ENCODE data around the gene MRPL14.

MRPL14 gene

DNA sequence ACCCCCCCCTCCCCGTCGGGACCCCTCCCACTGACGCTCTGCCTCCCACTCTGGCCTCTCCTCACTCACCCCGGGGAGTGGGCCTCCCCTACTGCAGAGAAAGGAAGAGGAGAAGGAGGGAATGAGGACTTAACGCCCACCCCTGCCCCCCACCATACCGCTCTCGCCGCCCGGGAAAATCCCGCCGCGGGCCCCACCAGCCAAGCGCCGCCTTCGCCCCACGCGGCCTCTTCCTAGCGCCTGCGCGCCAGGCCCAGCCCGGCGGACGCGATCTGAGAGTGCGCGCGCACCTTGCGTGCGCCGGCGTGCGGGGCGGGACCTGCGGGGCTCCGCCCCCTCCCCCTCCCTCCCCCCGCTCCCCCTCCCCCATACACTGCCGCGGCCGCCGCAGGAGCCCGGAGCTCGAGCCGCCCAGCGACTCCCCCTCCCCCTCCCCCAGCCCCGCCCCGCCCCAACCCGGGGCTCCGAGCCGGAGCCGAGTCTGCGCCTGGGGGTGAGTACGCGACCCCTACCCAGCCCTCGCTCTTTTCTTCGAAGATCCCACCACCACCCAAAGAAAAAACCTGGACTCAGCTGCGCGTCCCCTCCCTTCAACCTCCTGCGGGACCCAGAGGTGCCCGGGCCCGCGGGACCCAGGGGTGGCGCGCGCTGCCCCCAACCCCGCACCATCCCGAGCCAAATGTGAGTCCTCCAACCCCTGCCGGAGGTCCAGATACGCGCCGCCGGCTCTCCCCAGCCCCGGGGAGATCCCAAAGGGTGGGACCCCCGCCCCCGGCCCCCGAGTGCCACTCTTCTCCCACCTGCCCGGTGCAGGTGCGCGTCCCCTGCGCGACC lies at the start of gene MRPL14, which contains the start of gene TMEM63B:
MRPL14 (minus strand) TSS at position 267 of the 834 bp plus-strand sequence. CDS start 10,841 bp downstream, outside the sequence.
TMEM63B (plus strand) TSS at position 369 of the 834 bp plus-strand sequence. CDS start 7,031 bp downstream, outside the sequence.
- Histone ChIP-seq H3K27ac (peak within 1 kb of the TSS; percentile 87 to 95), H3K4me3 (peak within 1 kb of the TSS; percentile 78)
- peak; percentile 89 for DNase-seq (ENCODE audit: low spot score)
- TF ChIP-seq CTCF (IDR thresholded peaks at IDR 0.05): no peak

DNA sequence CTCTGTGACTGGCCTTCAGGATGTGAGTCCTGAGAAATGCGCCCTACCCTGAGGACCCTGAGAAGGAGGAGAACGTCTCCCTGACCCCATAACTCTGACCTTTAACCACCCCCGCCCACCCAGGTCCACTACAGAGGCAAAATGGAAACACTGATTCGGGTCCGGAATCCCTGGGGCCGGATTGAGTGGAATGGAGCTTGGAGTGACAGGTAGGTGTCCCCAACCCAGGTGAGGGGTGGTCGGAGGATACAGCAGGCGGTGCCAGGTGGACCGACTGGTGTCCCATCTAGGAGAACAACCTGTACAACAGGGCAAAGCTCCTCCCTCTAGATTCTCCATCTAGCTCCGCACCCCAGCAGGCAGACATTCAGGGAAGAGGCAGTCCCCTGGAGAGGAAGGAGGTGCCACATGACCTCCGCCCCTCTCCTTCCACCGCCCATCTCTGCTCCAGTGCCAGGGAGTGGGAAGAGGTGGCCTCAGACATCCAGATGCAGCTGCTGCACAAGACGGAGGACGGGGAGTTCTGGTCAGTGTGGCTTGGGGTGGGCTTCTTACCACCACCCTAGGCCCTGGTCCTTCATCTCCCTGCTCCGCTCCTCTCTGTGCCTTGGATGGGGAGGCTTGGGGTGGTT lies 49.0 kb upstream of the MRPL14 start:
- Histone ChIP-seq H3K4me3 (no peak overlapping the region), H3K27ac (peak overlapping the region in 1 of 2 donors; percentile 83)
- no peak for TF ChIP-seq CTCF (IDR thresholded peaks at IDR 0.05)
- no peak for DNase-seq (ENCODE audit: low spot score)

DNA sequence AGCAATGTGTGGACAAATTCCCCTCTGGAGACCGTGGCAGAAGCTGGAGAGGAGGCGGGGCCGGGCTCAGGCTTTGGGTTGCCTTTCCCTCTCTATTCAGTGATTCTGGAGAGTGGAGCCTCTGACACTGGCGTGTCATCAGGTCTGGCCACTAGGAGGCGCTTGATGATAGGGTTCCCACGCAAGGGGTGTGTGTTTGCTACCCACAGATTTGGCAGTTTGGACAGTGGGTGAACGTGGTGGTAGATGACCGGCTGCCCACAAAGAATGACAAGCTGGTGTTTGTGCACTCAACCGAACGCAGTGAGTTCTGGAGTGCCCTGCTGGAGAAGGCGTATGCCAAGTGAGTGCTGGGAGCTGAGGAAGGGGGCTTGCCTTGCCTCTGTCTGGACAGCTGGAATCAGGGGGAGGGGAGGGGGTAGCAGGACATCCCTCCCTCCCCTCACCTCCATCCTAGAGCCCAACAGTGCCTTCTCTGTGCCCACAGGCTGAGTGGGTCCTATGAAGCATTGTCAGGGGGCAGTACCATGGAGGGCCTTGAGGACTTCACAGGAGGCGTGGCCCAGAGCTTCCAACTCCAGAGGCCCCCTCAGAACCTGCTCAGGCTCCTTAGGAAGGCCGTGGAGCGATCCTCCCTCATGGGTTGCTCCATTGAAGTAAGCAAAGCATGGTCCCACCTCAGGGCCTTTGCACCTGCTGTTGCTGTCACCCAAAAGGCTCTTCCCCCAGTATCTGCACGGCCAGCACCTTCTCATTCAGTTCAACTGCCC lies 45.7 kb upstream of the MRPL14 start:
- Histone ChIP-seq H3K27ac (no peak overlapping the region), H3K4me3 (no peak overlapping the region)

GRCh38 chr6:44171899-44172546 lies 44.8 kb upstream of the MRPL14 start:
- DNase-seq (ENCODE audit: low spot score): no peak
- TF ChIP-seq CTCF (IDR thresholded peaks at IDR 0.05): no peak
- Histone ChIP-seq H3K4me3 (no peak overlapping the region), H3K27ac (no peak overlapping the region)

More for the DNA sequence above, 45.7 kb upstream of the MRPL14 start:
- TF ChIP-seq CTCF (IDR thresholded peaks at IDR 0.05): peak; percentile 79
- peak; percentile 89 for DNase-seq (ENCODE audit: low spot score)

DNA sequence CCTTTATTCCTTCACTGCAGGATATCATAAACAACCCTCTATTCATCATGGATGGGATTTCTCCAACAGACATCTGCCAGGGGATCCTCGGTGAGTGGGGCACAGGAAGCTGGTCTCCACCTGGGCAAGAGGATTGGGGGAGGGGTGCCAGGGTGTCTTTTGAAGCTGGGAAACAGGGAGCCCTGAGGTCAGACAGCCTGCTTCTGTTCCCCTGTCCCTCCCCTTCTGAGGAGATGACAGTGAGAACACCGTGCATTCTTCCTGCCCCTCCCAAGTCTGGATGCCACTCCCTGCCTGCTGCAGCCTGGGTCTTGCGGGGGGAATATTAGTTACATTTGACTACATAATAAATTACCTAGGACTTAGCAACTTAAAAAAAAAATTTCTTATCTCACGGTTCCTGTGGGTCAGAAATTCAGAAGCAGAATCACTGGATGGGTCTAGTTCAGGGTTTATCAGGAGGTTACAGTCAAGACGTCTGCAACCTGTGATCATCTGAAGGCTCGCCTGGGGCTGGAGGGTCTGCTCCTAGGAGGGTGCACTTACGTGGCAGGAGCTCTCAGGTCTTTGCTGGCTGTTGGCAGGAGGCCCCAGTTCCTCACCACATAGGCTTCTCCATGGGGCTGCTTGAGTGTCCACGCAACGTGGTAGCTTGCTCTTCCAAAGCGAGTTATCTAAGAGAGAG lies 42.8 kb upstream of the MRPL14 start:
- no peak for TF ChIP-seq CTCF (IDR thresholded peaks at IDR 0.05)
- Histone ChIP-seq H3K27ac (peak overlapping the region in 1 of 2 donors; percentile 41), H3K4me3 (no peak overlapping the region)
- no peak for DNase-seq (ENCODE audit: low spot score)

GRCh38 chr6:44169154-44169553 lies 41.9 kb upstream of the MRPL14 start:
- no peak for DNase-seq (ENCODE audit: low spot score)
- peak overlapping the region in 1 of 2 donors; percentile 41 for H3K27ac ChIP-seq
- TF ChIP-seq CTCF (IDR thresholded peaks at IDR 0.05): no peak
- no peak overlapping the region for H3K4me3 ChIP-seq
